ENCODE measurements around the gene ANKRD13A. TPM values are rescaled to one million over a fixed set of nuclear protein-coding genes. Genes with fewer than 3 reads are reported as not detected.
A peak's percentile ranks its signal among the peaks of the same experiment; 100 is the strongest.
"Not testable (repeated sequence)": the region's sequence is repeated elsewhere in the genome, so short reads cannot be mapped to it uniquely, and the experiment has no call there.

ANKRD13A gene
- polyA plus RNA-seq, 1 donor: 29.3 TPM

DNA sequence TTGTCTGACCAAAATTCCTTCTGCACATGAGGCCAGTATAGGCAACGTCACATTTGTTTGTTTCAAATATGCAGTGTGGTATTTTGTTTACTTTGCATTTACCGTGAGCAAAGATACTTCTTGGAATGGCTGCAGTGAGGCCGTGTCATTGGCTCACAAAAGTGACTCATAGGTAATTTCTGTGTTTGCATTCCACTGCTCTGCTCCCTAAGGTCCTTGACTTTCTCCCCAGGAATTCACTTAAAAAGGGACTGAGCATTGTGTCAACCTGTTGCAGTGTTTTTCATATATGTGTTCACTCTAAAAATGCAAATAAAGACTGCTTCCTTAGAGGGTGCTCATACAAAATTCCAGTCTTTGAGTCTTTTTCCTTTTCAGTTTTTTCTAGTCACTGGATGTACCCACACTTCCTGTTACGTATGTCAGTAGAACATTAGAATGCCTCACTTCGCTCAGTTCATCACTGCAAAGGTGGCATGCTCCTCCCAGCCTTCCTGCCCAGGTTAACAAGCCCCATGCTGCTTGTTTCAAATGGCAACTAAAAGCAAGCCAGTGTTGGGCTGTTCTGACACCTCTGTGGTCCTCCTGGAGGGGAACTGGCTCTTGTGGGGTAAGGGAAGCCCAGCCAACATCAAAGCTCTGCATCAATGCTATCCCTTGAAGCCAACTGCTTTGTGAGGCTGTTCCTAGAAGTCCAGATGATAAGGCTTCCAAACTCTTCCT lies 40.0 kb downstream of the ANKRD13A start:
- Histone ChIP-seq H3K9me3 (ENCODE audit: control insufficient read depth, low read depth, low read length) (no peaks in the 10 kb centered on the region), H3K36me3 (ENCODE audit: control insufficient read depth, insufficient read depth, low read length) (peaks cover 55% of the 10 kb centered on the region), H3K4me1 (ENCODE audit: control insufficient read depth, insufficient read depth, low read length) (peaks cover 16% of the 10 kb centered on the region), H3K27ac (ENCODE audit: low read length) (peak overlapping the region; percentile 84), H3K4me3 (ENCODE audit: low read length) (no peak overlapping the region), H3K27me3 (ENCODE audit: control insufficient read depth, insufficient read depth, low read length) (no peaks in the 10 kb centered on the region)
- peak; percentile 65 to 85 for DNase-seq
- WGBS (ENCODE audit: insufficient coverage, low lambda C conversion rate): 17% methylated on average over 1 of the region's 5 CpGs

DNA sequence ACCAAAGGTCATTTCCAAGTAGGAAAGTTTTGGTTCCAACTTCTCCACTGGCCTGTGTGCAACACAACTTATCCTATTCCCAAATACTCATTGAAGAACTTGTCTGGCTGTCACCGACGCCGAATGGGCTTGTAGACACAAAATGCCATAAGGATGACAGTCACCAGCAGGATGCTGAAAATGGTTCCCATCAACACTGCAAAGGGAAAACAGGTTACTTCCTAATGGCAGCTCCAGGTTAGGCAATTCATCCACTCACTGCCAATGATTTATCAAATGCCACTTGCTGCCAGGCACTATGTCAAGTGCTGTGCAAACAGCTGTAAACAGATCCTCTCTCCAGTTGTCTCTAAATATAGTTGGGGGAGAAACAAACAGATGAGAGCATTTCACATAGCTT lies 43.0 kb downstream of the ANKRD13A start:
- Histone ChIP-seq H3K27ac (ENCODE audit: low read length) (no peak overlapping the region), H3K27me3 (ENCODE audit: control insufficient read depth, insufficient read depth, low read length) (no peaks in the 10 kb centered on the region), H3K9me3 (ENCODE audit: control insufficient read depth, low read depth, low read length) (no peaks in the 10 kb centered on the region), H3K4me3 (ENCODE audit: low read length) (no peak overlapping the region), H3K36me3 (ENCODE audit: control insufficient read depth, insufficient read depth, low read length) (peaks cover 28% of the 10 kb centered on the region), H3K4me1 (ENCODE audit: control insufficient read depth, insufficient read depth, low read length) (peaks cover 26% of the 10 kb centered on the region)
- no peak for DNase-seq
- no CpG with 5 or more reads among the region's 3 CpGs for WGBS (ENCODE audit: insufficient coverage, low lambda C conversion rate)

DNA sequence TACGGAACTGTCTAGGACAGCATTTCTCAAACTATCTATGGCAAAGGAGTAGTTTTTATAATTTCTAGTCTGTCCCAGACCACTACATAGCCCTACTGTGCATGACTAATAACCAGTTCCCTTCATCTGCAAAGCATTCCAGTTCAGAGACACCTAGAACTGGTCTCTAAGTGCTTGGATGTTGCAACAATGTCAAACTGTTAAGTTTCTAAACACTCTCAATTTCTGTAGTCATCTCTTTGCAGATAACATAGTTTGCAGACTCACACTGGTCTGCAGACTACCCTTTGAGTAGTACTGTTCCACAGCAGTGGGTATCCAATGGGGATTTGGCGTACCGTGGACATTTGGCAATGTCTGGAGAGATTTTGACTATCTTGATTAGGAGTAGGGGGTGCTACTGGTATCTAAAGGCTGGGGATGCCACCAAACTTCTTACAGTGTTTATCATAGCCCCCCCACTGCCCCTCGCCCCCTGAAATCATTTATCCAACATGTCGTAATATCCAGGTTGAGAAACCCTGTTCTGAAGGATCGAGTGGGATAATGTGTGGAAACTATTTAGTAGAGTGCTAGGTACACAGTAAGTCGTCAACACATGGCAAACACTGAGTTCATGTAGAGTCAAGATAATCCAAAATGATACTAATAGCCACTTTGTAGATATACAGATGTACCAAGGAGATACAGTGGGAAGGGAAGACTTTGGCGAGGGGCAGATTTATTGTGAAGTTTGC lies 47.4 kb downstream of the ANKRD13A start:
- WGBS (ENCODE audit: insufficient coverage, low lambda C conversion rate): no CpG with 5 or more reads among the region's 8 CpGs
- peak overlapping the region; percentile 77 for H3K4me3 ChIP-seq (ENCODE audit: low read length)
- no peaks in the 10 kb centered on the region for H3K27me3 ChIP-seq (ENCODE audit: control insufficient read depth, insufficient read depth, low read length)
- H3K27ac ChIP-seq (ENCODE audit: low read length): no peak overlapping the region
- peaks cover 19% of the 10 kb centered on the region for H3K4me1 ChIP-seq (ENCODE audit: control insufficient read depth, insufficient read depth, low read length)
- peaks cover 14% of the 10 kb centered on the region for H3K36me3 ChIP-seq (ENCODE audit: control insufficient read depth, insufficient read depth, low read length)
- DNase-seq: no peak
- H3K9me3 ChIP-seq (ENCODE audit: control insufficient read depth, low read depth, low read length): no peaks in the 10 kb centered on the region

DNA sequence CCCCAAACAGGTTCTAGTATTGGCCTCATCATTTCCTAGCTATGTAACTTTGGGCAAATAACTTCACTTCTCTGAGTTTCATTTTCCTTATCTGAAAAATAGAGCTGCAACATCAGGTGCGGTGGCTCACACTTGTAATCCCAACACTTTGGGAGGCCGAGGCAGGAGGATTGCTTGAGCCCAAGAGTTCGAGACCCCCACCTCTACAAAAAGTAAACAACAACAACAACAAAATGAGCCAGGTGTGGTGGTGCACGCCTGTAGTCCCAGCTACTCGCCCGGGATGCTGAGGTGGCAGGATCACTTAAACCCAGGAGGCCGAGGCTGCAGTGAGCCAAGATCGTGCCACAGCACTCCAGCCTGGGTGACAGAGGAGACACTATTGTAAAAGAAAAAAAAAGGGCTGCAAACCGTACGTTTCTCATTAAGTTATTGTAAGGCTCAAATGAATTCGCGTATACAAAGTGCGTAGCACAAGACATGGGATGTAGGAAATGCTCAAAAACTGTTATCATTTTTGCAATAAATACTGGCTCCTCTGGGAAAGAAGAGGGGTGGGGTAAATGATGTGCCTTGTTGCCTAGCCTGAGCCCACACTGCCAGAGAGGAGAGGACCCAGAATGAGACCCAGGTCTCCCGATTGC lies 48.2 kb downstream of the ANKRD13A start:
- DNase-seq: peak in 1 of 2 donors; percentile 36
- H3K27ac ChIP-seq (ENCODE audit: low read length): peak overlapping the region; percentile 89
- H3K27me3 ChIP-seq (ENCODE audit: control insufficient read depth, insufficient read depth, low read length): no peaks in the 10 kb centered on the region
- H3K4me3 ChIP-seq (ENCODE audit: low read length): peak overlapping the region; percentile 77
- WGBS (ENCODE audit: insufficient coverage, low lambda C conversion rate): 45% methylated on average over 4 of the region's 14 CpGs
- peaks cover 6% of the 10 kb centered on the region for H3K36me3 ChIP-seq (ENCODE audit: control insufficient read depth, insufficient read depth, low read length)
- H3K9me3 ChIP-seq (ENCODE audit: control insufficient read depth, low read depth, low read length): no peaks in the 10 kb centered on the region
- H3K4me1 ChIP-seq (ENCODE audit: control insufficient read depth, insufficient read depth, low read length): peaks cover 19% of the 10 kb centered on the region

DNA sequence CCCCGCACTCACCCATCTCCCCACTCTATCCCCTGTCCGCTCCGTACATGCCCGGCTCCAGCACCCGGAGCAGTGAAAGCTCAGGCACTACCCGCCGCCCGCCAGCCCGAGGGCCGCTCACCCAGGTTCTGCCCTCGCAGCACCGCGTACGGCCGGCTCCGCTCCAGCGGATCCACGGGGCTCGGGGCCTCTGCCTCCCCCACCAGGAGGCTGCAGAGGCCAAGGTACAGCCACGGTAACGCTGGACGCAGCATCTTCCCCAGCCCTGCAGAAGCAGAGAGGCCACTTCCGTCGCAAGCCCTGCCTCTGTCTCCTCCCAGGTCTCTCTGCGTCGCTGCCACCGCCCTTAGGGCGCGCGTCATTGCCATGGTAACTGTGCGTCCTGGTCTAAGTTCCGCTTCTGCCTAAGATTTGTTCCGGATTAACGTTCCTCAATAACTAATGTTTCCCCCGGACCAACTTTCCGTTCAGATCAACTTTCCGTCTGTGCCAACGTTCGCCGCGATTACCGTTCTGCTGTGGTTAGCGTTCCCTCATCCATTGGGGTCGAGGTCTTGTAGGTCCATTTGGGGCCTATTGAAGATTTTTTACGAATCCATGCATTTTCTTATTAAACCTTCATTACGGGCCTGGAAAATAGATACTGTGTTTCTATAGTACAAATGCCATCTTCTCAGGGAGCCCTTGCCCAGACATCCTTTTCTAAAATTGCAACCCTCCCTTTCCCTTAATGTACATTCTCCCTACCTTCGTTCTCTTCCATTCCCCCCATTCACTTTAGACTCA lies 49.2 kb downstream of the ANKRD13A start, which contains the start of gene C12orf76:
TSS of gene C12orf76 (minus strand) at position 281 of the 786 bp plus-strand sequence. CDS start at position 254, 27 bp downstream.
- Histone ChIP-seq H3K4me1 (ENCODE audit: control insufficient read depth, insufficient read depth, low read length) (peaks cover 16% of the 10 kb centered on the region), H3K4me3 (ENCODE audit: low read length) (peak within 1 kb of the TSS; percentile 77), H3K9me3 (ENCODE audit: control insufficient read depth, low read depth, low read length) (no peaks in the 10 kb centered on the region), H3K27ac (ENCODE audit: low read length) (peak within 1 kb of the TSS; percentile 89), H3K36me3 (ENCODE audit: control insufficient read depth, insufficient read depth, low read length) (peaks cover 4% of the 10 kb centered on the region), H3K27me3 (ENCODE audit: control insufficient read depth, insufficient read depth, low read length) (no peaks in the 10 kb centered on the region)
- DNase-seq: peak; percentile 97 to 98
- 46% methylated on average over 3 of the region's 47 CpGs for WGBS (ENCODE audit: insufficient coverage, low lambda C conversion rate)

DNA sequence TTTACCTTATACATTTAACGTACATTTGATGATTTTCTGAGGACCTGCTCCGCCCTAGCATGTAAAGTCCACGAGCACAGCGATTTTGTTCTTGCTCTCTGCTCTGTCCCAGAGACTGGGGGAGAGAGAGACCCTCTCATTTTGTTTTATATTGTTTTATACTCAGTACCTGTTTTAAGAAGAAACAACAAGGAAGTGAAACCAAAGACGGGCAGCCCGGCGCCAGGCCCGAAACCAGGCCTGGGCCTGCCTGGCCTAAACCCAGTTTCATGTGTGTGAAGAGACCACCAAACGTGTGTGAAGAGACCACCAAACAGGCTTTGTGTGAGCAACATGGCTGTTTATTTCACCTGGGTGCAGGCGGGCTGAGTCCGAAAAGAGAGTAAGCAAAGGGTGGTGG lies 49.8 kb downstream of the ANKRD13A start:
- H3K9me3 ChIP-seq (ENCODE audit: control insufficient read depth, low read depth, low read length); H3K36me3 ChIP-seq (ENCODE audit: control insufficient read depth, insufficient read depth, low read length); H3K27me3 ChIP-seq (ENCODE audit: control insufficient read depth, insufficient read depth, low read length); DNase-seq: not testable (repeated sequence)
- Histone ChIP-seq H3K27ac (ENCODE audit: low read length) (peak overlapping the region; percentile 89), H3K4me3 (ENCODE audit: low read length) (peak overlapping the region; percentile 77), H3K4me1 (ENCODE audit: control insufficient read depth, insufficient read depth, low read length) (peaks cover 16% of the 10 kb centered on the region)
- WGBS (ENCODE audit: insufficient coverage, low lambda C conversion rate): 100% methylated on average over 2 of the region's 11 CpGs

DNA sequence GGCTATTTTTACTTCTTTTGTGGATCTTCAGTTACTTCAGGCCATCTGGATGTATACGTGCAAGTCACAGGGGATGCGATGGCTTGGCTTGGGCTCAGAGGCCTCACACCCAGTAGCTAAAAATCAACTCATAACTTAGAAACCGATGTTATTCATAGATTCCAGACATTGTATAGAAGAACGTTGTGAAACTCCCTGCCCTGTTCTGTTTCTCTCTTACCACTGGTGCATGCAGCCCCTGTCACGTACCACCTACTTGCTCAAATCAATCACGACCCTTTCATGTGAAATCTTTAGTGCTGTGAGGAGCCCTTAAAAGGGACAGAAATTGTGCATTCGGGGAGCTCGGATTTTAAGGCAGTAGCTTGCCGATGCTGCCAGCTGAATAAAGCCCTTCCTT lies 50.4 kb downstream of the ANKRD13A start:
- not testable (repeated sequence) for H3K36me3 ChIP-seq (ENCODE audit: control insufficient read depth, insufficient read depth, low read length); H3K27ac ChIP-seq (ENCODE audit: low read length); H3K9me3 ChIP-seq (ENCODE audit: control insufficient read depth, low read depth, low read length); H3K27me3 ChIP-seq (ENCODE audit: control insufficient read depth, insufficient read depth, low read length); H3K4me3 ChIP-seq (ENCODE audit: low read length); DNase-seq
- WGBS (ENCODE audit: insufficient coverage, low lambda C conversion rate): no CpG with 5 or more reads among the region's 9 CpGs
- H3K4me1 ChIP-seq (ENCODE audit: control insufficient read depth, insufficient read depth, low read length): peaks cover 16% of the 10 kb centered on the region

DNA sequence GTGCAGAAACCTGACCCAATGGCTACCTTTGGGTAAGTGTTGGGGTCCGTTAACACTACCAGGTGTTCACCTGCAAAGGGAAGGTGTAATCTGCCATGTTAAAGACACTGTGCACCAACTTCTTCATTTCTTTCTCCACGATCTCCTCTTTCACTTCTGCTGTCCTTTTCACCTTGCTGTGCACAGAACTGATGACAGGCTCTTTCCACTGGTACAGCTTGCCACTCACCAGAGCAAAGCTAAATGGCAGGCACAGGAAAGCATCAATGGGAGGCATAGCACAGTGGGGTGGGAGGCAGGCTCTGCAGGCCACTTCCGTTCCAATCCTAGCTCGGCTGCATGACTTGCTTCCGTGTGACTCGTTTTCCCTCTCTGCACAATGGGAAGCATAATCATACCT lies 51.7 kb downstream of the ANKRD13A start:
- DNase-seq: no peak
- 80% methylated on average over 1 of the region's 6 CpGs for WGBS (ENCODE audit: insufficient coverage, low lambda C conversion rate)
- peaks cover 16% of the 10 kb centered on the region for H3K4me1 ChIP-seq (ENCODE audit: control insufficient read depth, insufficient read depth, low read length)
- no peaks in the 10 kb centered on the region for H3K9me3 ChIP-seq (ENCODE audit: control insufficient read depth, low read depth, low read length)
- no peaks in the 10 kb centered on the region for H3K36me3 ChIP-seq (ENCODE audit: control insufficient read depth, insufficient read depth, low read length)
- H3K27me3 ChIP-seq (ENCODE audit: control insufficient read depth, insufficient read depth, low read length): no peaks in the 10 kb centered on the region
- H3K27ac ChIP-seq (ENCODE audit: low read length): no peak overlapping the region
- no peak overlapping the region for H3K4me3 ChIP-seq (ENCODE audit: low read length)

DNA sequence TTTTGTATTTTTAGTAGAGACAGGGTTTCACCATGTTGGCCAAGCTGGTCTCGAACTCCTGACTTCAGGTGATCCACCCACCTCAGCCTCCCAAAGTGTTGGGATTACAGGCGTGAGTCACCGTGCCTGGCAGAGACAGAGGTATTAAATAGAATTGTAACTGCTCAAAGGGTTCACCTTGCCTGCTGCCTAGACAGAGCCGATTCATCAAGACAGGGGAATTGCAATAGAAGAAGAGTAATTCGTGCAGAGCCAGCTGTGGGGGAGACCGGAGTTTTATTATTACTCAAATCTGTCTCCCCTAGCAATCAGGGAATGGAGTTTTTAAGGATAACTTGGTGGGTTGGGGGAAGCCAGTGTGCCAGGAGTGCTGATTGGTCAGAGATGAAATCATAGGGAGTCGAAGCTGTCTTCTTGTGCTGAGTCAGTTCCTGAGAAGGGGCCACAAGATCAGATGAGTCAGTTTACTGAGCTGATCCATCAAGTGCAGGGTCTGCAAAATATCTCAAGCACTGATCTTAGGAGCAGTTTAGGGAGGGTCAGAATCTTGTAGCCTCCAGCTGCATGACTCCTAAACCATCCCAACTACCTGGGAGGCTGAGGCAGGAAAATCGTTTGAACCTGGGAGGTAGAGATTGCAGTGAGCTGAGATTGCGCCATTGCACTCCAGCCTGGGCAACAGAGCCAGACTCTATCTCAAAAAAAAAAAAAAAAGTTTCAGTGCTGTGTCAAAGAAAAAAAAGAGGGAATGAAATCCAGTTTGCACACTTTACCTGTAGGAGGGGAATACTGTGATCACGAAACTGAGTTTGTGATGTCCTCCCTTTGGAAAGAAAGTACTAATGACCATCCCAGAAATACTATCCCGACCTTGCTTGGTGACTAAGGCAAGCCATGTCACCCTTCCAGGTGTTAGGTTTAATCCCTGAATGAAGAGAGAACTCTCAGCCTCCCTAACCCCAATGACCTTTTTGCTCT lies 56.4 kb downstream of the ANKRD13A start:
- not testable (repeated sequence) for DNase-seq; H3K4me3 ChIP-seq (ENCODE audit: low read length)
- WGBS (ENCODE audit: insufficient coverage, low lambda C conversion rate): no CpG with 5 or more reads among the region's 11 CpGs

More for the DNA sequence above, 56.4 kb downstream of the ANKRD13A start:
- not testable (repeated sequence) for H3K36me3 ChIP-seq (ENCODE audit: control insufficient read depth, insufficient read depth, low read length); H3K27me3 ChIP-seq (ENCODE audit: control insufficient read depth, insufficient read depth, low read length); H3K27ac ChIP-seq (ENCODE audit: low read length); H3K4me1 ChIP-seq (ENCODE audit: control insufficient read depth, insufficient read depth, low read length); H3K9me3 ChIP-seq (ENCODE audit: control insufficient read depth, low read depth, low read length)
